ENCODE results near the gene POLK. TPM values are rescaled to one million over a fixed set of nuclear protein-coding genes. Genes with fewer than 3 reads are reported as not detected.

Gene POLK
- total RNA-seq, 1 experiment from 2014 or later: 9.0 TPM

DNA sequence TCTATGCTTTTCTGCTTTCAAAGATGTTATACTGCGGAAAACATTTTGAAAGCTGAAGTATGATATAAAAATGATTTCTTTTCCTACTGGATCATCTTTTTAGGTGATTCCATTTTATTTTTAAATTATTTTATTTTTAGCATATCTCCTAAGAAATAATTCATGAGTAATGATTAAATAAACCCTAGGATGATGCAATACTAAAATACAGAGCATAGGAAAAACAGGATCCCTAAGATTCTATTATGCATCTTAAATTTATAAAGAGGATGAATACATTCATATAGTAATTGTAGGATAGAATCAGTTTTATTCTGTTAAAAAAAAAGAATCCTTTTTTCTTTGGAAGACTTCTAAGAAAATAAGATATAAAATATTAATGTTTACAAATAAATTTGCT, 10.9 kb downstream of the POLK start:
- H2AFZ ChIP-seq (ENCODE audit: low read length): no peak overlapping the region
- H3K9ac ChIP-seq (ENCODE audit: low read length): no peak overlapping the region
- H3K4me2 ChIP-seq (ENCODE audit: low read length): no peak overlapping the region
- BruUV-seq (replicated peaks): no TSS peak
- TF ChIP-seq EZH2 (IDR thresholded peaks at IDR 0.05; ENCODE audit: low read length, unreplicated experiment): no peak
- TF ChIP-seq, protein P1, sequence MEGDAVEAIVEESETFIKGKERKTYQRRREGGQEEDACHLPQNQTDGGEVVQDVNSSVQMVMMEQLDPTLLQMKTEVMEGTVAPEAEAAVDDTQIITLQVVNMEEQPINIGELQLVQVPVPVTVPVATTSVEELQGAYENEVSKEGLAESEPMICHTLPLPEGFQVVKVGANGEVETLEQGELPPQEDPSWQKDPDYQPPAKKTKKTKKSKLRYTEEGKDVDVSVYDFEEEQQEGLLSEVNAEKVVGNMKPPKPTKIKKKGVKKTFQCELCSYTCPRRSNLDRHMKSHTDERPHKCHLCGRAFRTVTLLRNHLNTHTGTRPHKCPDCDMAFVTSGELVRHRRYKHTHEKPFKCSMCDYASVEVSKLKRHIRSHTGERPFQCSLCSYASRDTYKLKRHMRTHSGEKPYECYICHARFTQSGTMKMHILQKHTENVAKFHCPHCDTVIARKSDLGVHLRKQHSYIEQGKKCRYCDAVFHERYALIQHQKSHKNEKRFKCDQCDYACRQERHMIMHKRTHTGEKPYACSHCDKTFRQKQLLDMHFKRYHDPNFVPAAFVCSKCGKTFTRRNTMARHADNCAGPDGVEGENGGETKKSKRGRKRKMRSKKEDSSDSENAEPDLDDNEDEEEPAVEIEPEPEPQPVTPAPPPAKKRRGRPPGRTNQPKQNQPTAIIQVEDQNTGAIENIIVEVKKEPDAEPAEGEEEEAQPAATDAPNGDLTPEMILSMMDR (conservative IDR thresholded peaks at IDR 0.05; ENCODE audit: low read depth, low read length): no peak
- no peak for TF ChIP-seq EZH2phosphoT487 (IDR thresholded peaks at IDR 0.05; ENCODE audit: borderline replicate concordance, low read length)
- no peak overlapping the region for H3K4me3 ChIP-seq (ENCODE audit: low read length)
- ChIA-PET CTCF (no interaction called here), POLR2A (ENCODE audit: unreplicated experiment) (no interaction called here)
- no peak overlapping the region for H3K27ac ChIP-seq (ENCODE audit: low read length)
- H3K9me2 ChIP-seq (replicated peaks; ENCODE audit: low read length): no peaks in the 10 kb centered on the region
- H3F3A ChIP-seq (ENCODE audit: low read length, unreplicated experiment): no peaks in the 10 kb centered on the region
- no peak for ATAC-seq
- H3K9me3 ChIP-seq (ENCODE audit: low read length): 0 out of 2 replicates have a peak, but pooled peaks cover 7% of the 10 kb centered on the region
- no peaks in the 10 kb centered on the region for H3K27me3 ChIP-seq (ENCODE audit: low read length)
- H3K36me3 ChIP-seq (ENCODE audit: low read depth, low read length): peaks cover 10% of the 10 kb centered on the region
- peaks cover 79% of the 10 kb centered on the region for H3K79me2 ChIP-seq (ENCODE audit: low read length)
- intact Hi-C loops (cut with micrococcal nuclease): no loop called here
- no peak for DNase-seq
- peaks cover 18% of the 10 kb centered on the region for H3K4me1 ChIP-seq (ENCODE audit: insufficient read depth, low read length)
- no peaks in the 10 kb centered on the region for H4K20me1 ChIP-seq (ENCODE audit: low read length)

DNA sequence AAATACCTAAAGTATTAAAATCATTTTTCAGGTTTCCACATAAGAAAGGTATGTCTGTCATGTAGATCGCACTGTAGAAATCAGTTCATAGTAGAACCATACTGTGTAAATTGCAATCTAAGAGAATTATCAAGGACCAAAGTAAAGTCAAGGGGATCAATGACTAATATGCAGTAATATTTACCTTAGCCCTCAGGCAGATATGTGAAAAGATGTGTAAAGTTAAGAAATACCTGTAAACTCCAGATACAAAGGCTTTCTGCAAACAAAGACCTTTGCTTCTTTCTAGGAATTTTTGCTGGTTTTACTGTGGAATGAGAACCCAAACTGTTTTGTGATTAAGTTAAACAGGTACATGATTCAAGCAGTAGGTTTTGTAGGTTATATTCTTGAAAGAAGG, 11.6 kb downstream of the POLK start:
- Histone ChIP-seq H3K27ac (ENCODE audit: low read length) (0 out of 2 replicates have a peak overlapping the region, but pooled peaks have one; percentile 13), H3K27me3 (ENCODE audit: low read length) (no peaks in the 10 kb centered on the region), H3F3A (ENCODE audit: low read length, unreplicated experiment) (no peaks in the 10 kb centered on the region), H3K4me1 (ENCODE audit: insufficient read depth, low read length) (peaks cover 18% of the 10 kb centered on the region), H3K4me3 (ENCODE audit: low read length) (no peak overlapping the region), H3K9me2 (replicated peaks; ENCODE audit: low read length) (no peaks in the 10 kb centered on the region), H4K20me1 (ENCODE audit: low read length) (no peaks in the 10 kb centered on the region), H3K36me3 (ENCODE audit: low read depth, low read length) (peaks cover 10% of the 10 kb centered on the region), H3K4me2 (ENCODE audit: low read length) (peak overlapping the region; percentile 19; the same call in 1 of the 2 replicates), H3K9ac (ENCODE audit: low read length) (no peak overlapping the region), H3K79me2 (ENCODE audit: low read length) (peaks cover 72% of the 10 kb centered on the region), H3K9me3 (ENCODE audit: low read length) (0 out of 2 replicates have a peak, but pooled peaks cover 7% of the 10 kb centered on the region), H2AFZ (ENCODE audit: low read length) (no peak overlapping the region)
- ATAC-seq (peak; percentile 88), DNase-seq (peak; percentile 82)
- intact Hi-C loops (cut with micrococcal nuclease): no loop called here
- TF ChIP-seq, protein P1 (conservative IDR thresholded peaks at IDR 0.05; ENCODE audit: low read depth, low read length): no peak
- TF ChIP-seq EZH2phosphoT487 (IDR thresholded peaks at IDR 0.05; ENCODE audit: borderline replicate concordance, low read length) (no peak), EZH2 (IDR thresholded peaks at IDR 0.05; ENCODE audit: low read length, unreplicated experiment) (no peak)
- CTCF ChIA-PET: no interaction called here
- no TSS peak for BruUV-seq (replicated peaks)
- POLR2A ChIA-PET (ENCODE audit: unreplicated experiment): no interaction called here

DNA sequence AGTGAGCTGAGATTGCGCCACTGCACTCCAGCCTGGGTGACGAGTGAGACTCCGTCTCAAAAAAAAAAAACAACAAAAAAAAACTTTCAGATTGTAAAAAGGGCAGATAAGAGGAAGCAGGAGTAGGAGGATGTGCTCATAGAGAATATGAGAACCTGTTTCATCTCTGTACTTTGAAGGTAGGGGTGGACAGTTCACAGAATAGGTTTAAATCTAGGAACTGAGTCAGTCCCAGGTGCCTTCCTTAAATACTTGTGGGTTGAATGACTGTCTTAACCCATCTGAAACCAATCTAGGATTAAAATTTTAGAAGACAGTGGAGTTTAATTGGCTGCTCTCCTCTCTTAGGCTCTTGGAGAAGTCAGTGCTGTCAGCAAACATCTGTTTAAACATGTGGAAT, 12.4 kb downstream of the POLK start:
- Histone ChIP-seq H3K9me2 (replicated peaks; ENCODE audit: low read length) (no peaks in the 10 kb centered on the region), H3K4me1 (ENCODE audit: insufficient read depth, low read length) (peaks cover 18% of the 10 kb centered on the region), H3K27ac (ENCODE audit: low read length) (no peak overlapping the region), H3K4me3 (ENCODE audit: low read length) (no peak overlapping the region), H3K9me3 (ENCODE audit: low read length) (0 out of 2 replicates have a peak, but pooled peaks cover 7% of the 10 kb centered on the region), H2AFZ (ENCODE audit: low read length) (no peak overlapping the region), H4K20me1 (ENCODE audit: low read length) (no peaks in the 10 kb centered on the region), H3K27me3 (ENCODE audit: low read length) (no peaks in the 10 kb centered on the region), H3K9ac (ENCODE audit: low read length) (no peak overlapping the region), H3K79me2 (ENCODE audit: low read length) (peaks cover 64% of the 10 kb centered on the region), H3K4me2 (ENCODE audit: low read length) (no peak overlapping the region), H3F3A (ENCODE audit: low read length, unreplicated experiment) (no peaks in the 10 kb centered on the region), H3K36me3 (ENCODE audit: low read depth, low read length) (peaks cover 10% of the 10 kb centered on the region)
- POLR2A ChIA-PET (ENCODE audit: unreplicated experiment): interaction anchor here (0.6 kb wide), 1 partner anchor 21 kb away, joined by 3 read pairs; no protein-coding TSS in a partner anchor
- CTCF ChIA-PET: no interaction called here
- intact Hi-C loops (cut with micrococcal nuclease): no loop called here
- DNase-seq: peak; percentile 13
- TF ChIP-seq EZH2 (IDR thresholded peaks at IDR 0.05; ENCODE audit: low read length, unreplicated experiment) (no peak), EZH2phosphoT487 (IDR thresholded peaks at IDR 0.05; ENCODE audit: borderline replicate concordance, low read length) (no peak)
- TF ChIP-seq, protein P1 (conservative IDR thresholded peaks at IDR 0.05; ENCODE audit: low read depth, low read length): no peak
- no TSS peak for BruUV-seq (replicated peaks)
- ATAC-seq: no peak
